Liver (tissue), 9 donors: Measurements from ENCODE around the gene CCIN. TPM values are rescaled to one million over a fixed set of nuclear protein-coding genes. Genes with fewer than 3 reads are reported as not detected.
"Not testable (repeated sequence)": the region's sequence is repeated elsewhere in the genome, so short reads cannot be mapped to it uniquely, and the experiment has no call there.

Source experiments
- DNase-seq: peaks from one replicate; pipeline ENCODE4 v3.0.0-alpha.2; 2017; ENCODE audit warnings: low spot score
- H3K27ac ChIP-seq, 2 donors: one replicate each; pipeline ENCODE4 v1.7.0; 2013; ENCODE audit warnings: inconsistent platforms in 2 of 2, low read length in 2 of 2, control low read depth in 1 of 2, low read depth in 1 of 2, mild to moderate bottlenecking in 1 of 2
- H3K27me3 ChIP-seq, 4 donors: one replicate each; pipeline versions ENCODE4 v1.6.1 to v1.7.0; 2013; ENCODE audit warnings: low read length in 3 of 4, inconsistent platforms in 1 of 4, mild to moderate bottlenecking in 1 of 4, moderate library complexity in 1 of 4; ENCODE audit not compliant: control insufficient read depth in 4 of 4, insufficient read depth in 4 of 4
- H3K36me3 ChIP-seq, 4 donors: one replicate each; pipeline versions ENCODE4 v1.6.1 to v1.7.0; 2013; ENCODE audit warnings: low read length in 3 of 4, mild to moderate bottlenecking in 3 of 4, low read depth in 1 of 4, moderate library complexity in 1 of 4; ENCODE audit not compliant: control insufficient read depth in 4 of 4, insufficient read depth in 3 of 4
- H3K4me1 ChIP-seq, 4 donors: one replicate each; pipeline versions ENCODE4 v1.6.1 to v1.7.0; 2013; ENCODE audit warnings: low read length in 3 of 4, mild to moderate bottlenecking in 3 of 4, moderate library complexity in 1 of 4; ENCODE audit not compliant: control insufficient read depth in 4 of 4, insufficient read depth in 4 of 4
- H3K4me3 ChIP-seq, 3 donors: one replicate each; pipeline versions ENCODE4 v1.6.1 to v1.7.0; 2013; ENCODE audit warnings: low read length in 3 of 3, control low read depth in 1 of 3, low read depth in 1 of 3, mild to moderate bottlenecking in 1 of 3
- H3K9ac ChIP-seq, 2 donors: one replicate each; pipeline ENCODE4 v1.7.0; 2013; ENCODE audit warnings: low read length in 2 of 2, mild to moderate bottlenecking in 2 of 2, moderate library complexity in 2 of 2, control low read depth in 1 of 2, low read depth in 1 of 2
- H3K9me3 ChIP-seq, 4 donors: one replicate each; pipeline versions ENCODE4 v1.6.1 to v1.7.0; 2013; ENCODE audit warnings: low read length in 3 of 4; ENCODE audit not compliant: control insufficient read depth in 4 of 4
- GABPA ChIP-seq, 2 donors: IDR thresholded peaks in 1 of 2; conservative IDR thresholded peaks in 1 of 2; 2 replicates each; pipeline ENCODE4 v1.6.1; 2016; ENCODE audit warnings: antibody characterized with exemption in 2 of 2, mild to moderate bottlenecking in 1 of 2, moderate library complexity in 1 of 2
- HNF4G ChIP-seq: IDR thresholded peaks from 2 replicates; pipeline ENCODE4 v1.6.1; 2016; ENCODE audit warnings: antibody characterized with exemption
- NR2F2 ChIP-seq: IDR thresholded peaks from 2 replicates; pipeline ENCODE4 v1.6.1; 2016; ENCODE audit warnings: antibody characterized with exemption
- RAD21 ChIP-seq, 2 donors: IDR thresholded peaks; 2 replicates each; pipeline ENCODE4 v1.6.1; 2016; ENCODE audit warnings: antibody characterized with exemption in 2 of 2, mild to moderate bottlenecking in 2 of 2
- RXRA ChIP-seq, 2 donors: IDR thresholded peaks; 2 replicates each; pipeline ENCODE4 v1.6.1; 2017 to 2018; ENCODE audit warnings: antibody characterized with exemption in 2 of 2, mild to moderate bottlenecking in 1 of 2
- TAF1 ChIP-seq: conservative IDR thresholded peaks from 2 replicates; pipeline ENCODE4 v1.6.1; 2016; ENCODE audit warnings: antibody characterized with exemption, mild to moderate bottlenecking
- WGBS: extraction: QIAGEN DNeasy Blood & Tissue Kit; methylation state at CpG from one replicate; pipeline ENCODE4 v1.1.7; 2013; 5-methylcytosine and 5-hydroxymethylcytosine counted together
- polyA plus RNA-seq, 2 donors: library from polyadenylated mRNA; stranded (reverse) in 1 of 2; unstranded in 1 of 2; fragments of 200-250 nt in 1 of 2; fragments of >200 nt in 1 of 2; fragmentation: Nextera tagmentation in 1 of 2; extraction: Ambion mirVana in 1 of 2; gene quantifications; one replicate each; pipeline versions ENCODE4 v1.2.1 to v1.2.3, GENCODE V29; 2013 to 2015
- total RNA-seq, 2 donors: library from RNA; depleted of rRNA; stranded (reverse); fragments of >200 nt; gene quantifications; one replicate each; pipeline ENCODE4 v1.2.3, GENCODE V29; 2014
- TF ChIP-seq, protein P1 (sequence below): IDR thresholded peaks from 2 replicates; pipeline ENCODE4 v1.6.1; 2016; ENCODE audit warnings: antibody characterized with exemption
- TF ChIP-seq, protein P2 (sequence below): fragments of 150-350 bp; IDR thresholded peaks from 2 replicates; pipeline ENCODE4 v1.5.1; 2017; ENCODE audit warnings: improper control_type of control experiment, low read depth, low read length; ENCODE audit not compliant: missing input control
- TF ChIP-seq, protein P3 (sequence below): IDR thresholded peaks from 2 replicates; pipeline ENCODE4 v1.6.1; 2016; ENCODE audit warnings: antibody characterized with exemption, mild to moderate bottlenecking
- TF ChIP-seq, protein P4 (sequence below): IDR thresholded peaks from 2 replicates; pipeline ENCODE4 v1.6.1; 2016; ENCODE audit warnings: antibody characterized with exemption
- TF ChIP-seq, protein P5 (sequence below): IDR thresholded peaks from 2 replicates; pipeline ENCODE4 v1.6.1; 2016; ENCODE audit warnings: antibody characterized with exemption
- donor health status: healthy.
- donor health status: healthy.
- donor health status: healthy.
- donor health status: healthy.
- donor health status: healthy.

The CCIN gene
- total and polyA plus RNA-seq, 4 donors = not detected

DNA sequence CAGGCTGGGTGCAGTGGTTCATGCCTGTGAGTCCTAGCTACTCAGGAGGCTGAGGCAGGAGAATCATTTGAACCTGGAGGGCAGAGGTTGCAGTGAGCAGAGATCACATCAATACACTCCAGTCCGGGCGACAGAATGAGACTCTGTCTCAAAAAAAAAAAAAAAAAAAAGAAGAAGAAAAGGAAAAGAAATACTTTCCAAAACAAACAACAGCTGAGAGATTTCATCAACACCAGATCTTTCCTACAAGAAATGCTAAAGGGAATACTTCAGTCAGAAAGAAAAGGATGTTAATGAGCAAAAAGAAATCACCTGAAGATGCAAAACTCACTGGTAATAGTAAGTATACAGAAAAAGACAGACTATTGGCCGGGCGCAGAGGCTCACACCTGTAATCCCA is 8.4 kb downstream of the CCIN start:
- H3K9ac ChIP-seq = no peak overlapping the region

DNA sequence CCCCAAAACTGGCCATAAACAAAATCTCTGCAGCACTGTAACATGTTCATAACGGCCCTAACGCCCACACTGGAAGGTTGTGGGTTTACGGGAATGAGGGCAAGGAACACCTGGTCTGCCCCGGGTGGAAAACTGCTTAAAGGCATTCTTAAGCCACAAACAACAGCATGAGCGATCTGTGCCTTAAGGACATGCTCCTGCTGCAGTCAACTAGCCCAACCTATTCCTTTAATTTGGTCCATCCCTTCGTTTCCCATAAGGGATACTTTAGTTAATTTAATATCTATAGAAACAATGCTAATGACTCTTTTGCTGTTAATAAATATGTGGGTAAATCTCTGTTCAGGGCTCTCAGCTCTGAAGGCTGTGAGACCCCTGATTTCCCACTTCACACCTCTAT is 11.1 kb downstream of the CCIN start:
- not testable (repeated sequence) for H3K4me1 ChIP-seq, H3K27me3 ChIP-seq, H3K9me3 ChIP-seq, H3K36me3 ChIP-seq, H3K9ac ChIP-seq, DNase-seq, H3K27ac ChIP-seq, H3K4me3 ChIP-seq
- WGBS = 86% methylated on average over 6 of the region's 6 CpGs

More for the DNA sequence above, 8.4 kb downstream of the CCIN start:
- Histone ChIP-seq H3K27ac (no peak overlapping the region), H3K4me3 (no peak overlapping the region), H3K4me1 (no peaks in the 10 kb centered on the region), H3K27me3 (no peaks in the 10 kb centered on the region), H3K9me3 (no peaks in the 10 kb centered on the region), H3K36me3 (no peaks in the 10 kb centered on the region)
- WGBS = 82% methylated on average over 4 of the region's 4 CpGs
- TF ChIP-seq RAD21 (IDR thresholded peaks at IDR 0.05) (no peak), TAF1 (no peak)
- TF ChIP-seq, protein P1, sequence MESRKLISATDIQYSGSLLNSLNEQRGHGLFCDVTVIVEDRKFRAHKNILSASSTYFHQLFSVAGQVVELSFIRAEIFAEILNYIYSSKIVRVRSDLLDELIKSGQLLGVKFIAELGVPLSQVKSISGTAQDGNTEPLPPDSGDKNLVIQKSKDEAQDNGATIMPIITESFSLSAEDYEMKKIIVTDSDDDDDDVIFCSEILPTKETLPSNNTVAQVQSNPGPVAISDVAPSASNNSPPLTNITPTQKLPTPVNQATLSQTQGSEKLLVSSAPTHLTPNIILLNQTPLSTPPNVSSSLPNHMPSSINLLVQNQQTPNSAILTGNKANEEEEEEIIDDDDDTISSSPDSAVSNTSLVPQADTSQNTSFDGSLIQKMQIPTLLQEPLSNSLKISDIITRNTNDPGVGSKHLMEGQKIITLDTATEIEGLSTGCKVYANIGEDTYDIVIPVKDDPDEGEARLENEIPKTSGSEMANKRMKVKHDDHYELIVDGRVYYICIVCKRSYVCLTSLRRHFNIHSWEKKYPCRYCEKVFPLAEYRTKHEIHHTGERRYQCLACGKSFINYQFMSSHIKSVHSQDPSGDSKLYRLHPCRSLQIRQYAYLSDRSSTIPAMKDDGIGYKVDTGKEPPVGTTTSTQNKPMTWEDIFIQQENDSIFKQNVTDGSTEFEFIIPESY = no peak
- TF ChIP-seq, protein P2, sequence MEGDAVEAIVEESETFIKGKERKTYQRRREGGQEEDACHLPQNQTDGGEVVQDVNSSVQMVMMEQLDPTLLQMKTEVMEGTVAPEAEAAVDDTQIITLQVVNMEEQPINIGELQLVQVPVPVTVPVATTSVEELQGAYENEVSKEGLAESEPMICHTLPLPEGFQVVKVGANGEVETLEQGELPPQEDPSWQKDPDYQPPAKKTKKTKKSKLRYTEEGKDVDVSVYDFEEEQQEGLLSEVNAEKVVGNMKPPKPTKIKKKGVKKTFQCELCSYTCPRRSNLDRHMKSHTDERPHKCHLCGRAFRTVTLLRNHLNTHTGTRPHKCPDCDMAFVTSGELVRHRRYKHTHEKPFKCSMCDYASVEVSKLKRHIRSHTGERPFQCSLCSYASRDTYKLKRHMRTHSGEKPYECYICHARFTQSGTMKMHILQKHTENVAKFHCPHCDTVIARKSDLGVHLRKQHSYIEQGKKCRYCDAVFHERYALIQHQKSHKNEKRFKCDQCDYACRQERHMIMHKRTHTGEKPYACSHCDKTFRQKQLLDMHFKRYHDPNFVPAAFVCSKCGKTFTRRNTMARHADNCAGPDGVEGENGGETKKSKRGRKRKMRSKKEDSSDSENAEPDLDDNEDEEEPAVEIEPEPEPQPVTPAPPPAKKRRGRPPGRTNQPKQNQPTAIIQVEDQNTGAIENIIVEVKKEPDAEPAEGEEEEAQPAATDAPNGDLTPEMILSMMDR = no peak
- TF ChIP-seq, protein P3, sequence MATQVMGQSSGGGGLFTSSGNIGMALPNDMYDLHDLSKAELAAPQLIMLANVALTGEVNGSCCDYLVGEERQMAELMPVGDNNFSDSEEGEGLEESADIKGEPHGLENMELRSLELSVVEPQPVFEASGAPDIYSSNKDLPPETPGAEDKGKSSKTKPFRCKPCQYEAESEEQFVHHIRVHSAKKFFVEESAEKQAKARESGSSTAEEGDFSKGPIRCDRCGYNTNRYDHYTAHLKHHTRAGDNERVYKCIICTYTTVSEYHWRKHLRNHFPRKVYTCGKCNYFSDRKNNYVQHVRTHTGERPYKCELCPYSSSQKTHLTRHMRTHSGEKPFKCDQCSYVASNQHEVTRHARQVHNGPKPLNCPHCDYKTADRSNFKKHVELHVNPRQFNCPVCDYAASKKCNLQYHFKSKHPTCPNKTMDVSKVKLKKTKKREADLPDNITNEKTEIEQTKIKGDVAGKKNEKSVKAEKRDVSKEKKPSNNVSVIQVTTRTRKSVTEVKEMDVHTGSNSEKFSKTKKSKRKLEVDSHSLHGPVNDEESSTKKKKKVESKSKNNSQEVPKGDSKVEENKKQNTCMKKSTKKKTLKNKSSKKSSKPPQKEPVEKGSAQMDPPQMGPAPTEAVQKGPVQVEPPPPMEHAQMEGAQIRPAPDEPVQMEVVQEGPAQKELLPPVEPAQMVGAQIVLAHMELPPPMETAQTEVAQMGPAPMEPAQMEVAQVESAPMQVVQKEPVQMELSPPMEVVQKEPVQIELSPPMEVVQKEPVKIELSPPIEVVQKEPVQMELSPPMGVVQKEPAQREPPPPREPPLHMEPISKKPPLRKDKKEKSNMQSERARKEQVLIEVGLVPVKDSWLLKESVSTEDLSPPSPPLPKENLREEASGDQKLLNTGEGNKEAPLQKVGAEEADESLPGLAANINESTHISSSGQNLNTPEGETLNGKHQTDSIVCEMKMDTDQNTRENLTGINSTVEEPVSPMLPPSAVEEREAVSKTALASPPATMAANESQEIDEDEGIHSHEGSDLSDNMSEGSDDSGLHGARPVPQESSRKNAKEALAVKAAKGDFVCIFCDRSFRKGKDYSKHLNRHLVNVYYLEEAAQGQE = no peak
- TF ChIP-seq, protein P4, sequence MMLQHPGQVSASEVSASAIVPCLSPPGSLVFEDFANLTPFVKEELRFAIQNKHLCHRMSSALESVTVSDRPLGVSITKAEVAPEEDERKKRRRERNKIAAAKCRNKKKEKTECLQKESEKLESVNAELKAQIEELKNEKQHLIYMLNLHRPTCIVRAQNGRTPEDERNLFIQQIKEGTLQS = no peak
- DNase-seq = no peak

DNA sequence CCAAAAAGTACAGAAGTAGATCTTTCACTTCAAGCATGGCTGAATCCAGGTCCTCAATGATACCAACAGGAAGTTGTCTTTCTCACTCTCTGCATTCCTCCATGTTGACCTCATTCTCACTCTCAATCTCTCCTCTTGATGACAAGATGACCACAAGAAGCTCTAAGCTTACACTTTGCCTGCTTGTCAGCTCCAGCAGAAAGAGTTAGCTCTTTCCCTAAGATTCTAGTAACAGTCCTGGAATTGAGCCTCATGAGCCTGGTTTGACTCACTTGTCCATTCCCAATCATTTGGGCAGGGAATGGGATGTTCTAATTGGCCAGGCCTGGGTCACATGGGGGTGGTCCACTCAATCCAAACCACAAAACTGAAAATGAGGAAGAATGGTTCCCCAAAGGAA is 18.2 kb downstream of the CCIN start:
- H3K4me3 ChIP-seq = no peak overlapping the region
- H3K4me1 ChIP-seq = peaks cover 0 to 15% (median 9%) of the 10 kb centered on the region in 4 donors
- H3K9ac ChIP-seq = no peak overlapping the region
- no peak overlapping the region for H3K27ac ChIP-seq
- H3K36me3 ChIP-seq = no peaks in the 10 kb centered on the region
- TF ChIP-seq NR2F2 (no peak), RAD21 (IDR thresholded peaks at IDR 0.05) (no peak), HNF4G (no peak), RXRA (IDR thresholded peaks at IDR 0.05) (no peak), GABPA (IDR thresholded peaks at IDR 0.05 in 1 of 2, conservative IDR thresholded peaks at IDR 0.05 in 1 of 2) (no peak)
- TF ChIP-seq, protein P5, sequence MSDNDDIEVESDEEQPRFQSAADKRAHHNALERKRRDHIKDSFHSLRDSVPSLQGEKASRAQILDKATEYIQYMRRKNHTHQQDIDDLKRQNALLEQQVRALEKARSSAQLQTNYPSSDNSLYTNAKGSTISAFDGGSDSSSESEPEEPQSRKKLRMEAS = no peak
- no peak for DNase-seq
- no peaks in the 10 kb centered on the region for H3K9me3 ChIP-seq
- H3K27me3 ChIP-seq = no peaks in the 10 kb centered on the region
